NCI-H526 (cell line): ENCODE measurements around the gene UMAD1.

ENCODE experiments used
- DNase-seq, 2 experiments: peaks; one replicate each; lab custom pipeline; 2025; lab: John Stamatoyannopoulos, UW

Gene UMAD1

GRCh38 chr7:7921830-7922229 is 281.3 kb downstream of the UMAD1 start:
- DNase-seq, result peak in 1 of 2 experiments; percentile 26

- DNase-seq, result peak in 1 of 2 experiments; percentile 36
These were observed 282.3 kb downstream of the UMAD1 start for GRCh38 chr7:7922684-7923385.

GRCh38 chr7:7923818-7924217 is 283.3 kb downstream of the UMAD1 start:
- no peak for DNase-seq

GRCh38 chr7:7924303-7924702 is 283.8 kb downstream of the UMAD1 start:
- no peak for DNase-seq
